ENCODE data around the gene CLECL1. TPM values are rescaled to one million over a fixed set of nuclear protein-coding genes. Genes with fewer than 3 reads are reported as not detected.
A peak's percentile ranks its signal among the peaks of the same experiment; 100 is the strongest.

Gene CLECL1
- total RNA-seq, 1 experiment from 2014 or later, result not detected

DNA sequence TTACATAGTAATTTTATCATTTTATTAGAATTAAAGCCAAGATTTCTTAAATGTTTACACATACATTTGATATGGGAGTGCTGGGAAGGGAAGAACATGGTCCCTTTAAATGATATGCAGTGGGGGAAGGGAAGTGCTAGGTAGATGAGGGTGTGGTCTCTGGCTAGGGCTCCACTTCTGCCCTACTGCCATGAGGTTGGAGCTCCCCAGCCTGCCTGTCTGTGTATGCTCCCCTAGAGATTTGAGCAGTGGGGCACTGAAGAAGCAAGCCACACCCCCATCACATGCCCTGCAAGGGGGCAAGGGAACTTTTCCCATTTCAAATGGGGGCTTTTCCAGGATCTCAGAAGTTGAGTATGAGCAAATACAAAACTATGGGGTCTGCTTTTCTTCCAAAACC is 25.5 kb downstream of the CLECL1 start:
- Histone ChIP-seq H2AFZ (ENCODE audit: low read depth, low read length, poor library complexity, severe bottlenecking) (no peak overlapping the region), H3K9me2 (ENCODE audit: insufficient read depth) (no peaks in the 10 kb centered on the region), H3K4me3 (replicated peaks in 1 of 2; ENCODE audit: low read depth in 1 of 2, low read length in 2 of 2) (no peak overlapping the region), H3K27ac (ENCODE audit: low read depth, low read length) (no peak overlapping the region), H3K4me1 (ENCODE audit: control insufficient read depth in 1 of 2, insufficient read depth in 2 of 2, low read length in 2 of 2) (no peaks in the 10 kb centered on the region), H3K4me2 (ENCODE audit: low read length) (no peak overlapping the region), H3K27me3 (ENCODE audit: insufficient read depth, low read length) (no peaks in the 10 kb centered on the region), H3K9me3 (ENCODE audit: control insufficient read depth in 1 of 2, insufficient read depth in 1 of 2, low read depth in 1 of 2, low read length in 2 of 2) (no peaks in the 10 kb centered on the region), H3K36me3 (ENCODE audit: control insufficient read depth in 1 of 2, insufficient read depth in 2 of 2, low read length in 2 of 2) (no peaks in the 10 kb centered on the region), H3K9ac (ENCODE audit: low read length) (no peak overlapping the region), H4K20me1 (ENCODE audit: insufficient read depth) (no peaks in the 10 kb centered on the region), H3K79me2 (ENCODE audit: insufficient read depth, low read length) (no peaks in the 10 kb centered on the region)
- TF ChIP-seq EZH2phosphoT487 (IDR thresholded peaks at IDR 0.05; ENCODE audit: borderline replicate concordance), result no peak
- TF ChIP-seq YY1 (IDR thresholded peaks at IDR 0.05; ENCODE audit: extremely low read depth, insufficient replicate concordance, low read depth, low read length), result no peak
- TF ChIP-seq ZNF274 (IDR thresholded peaks at IDR 0.05; ENCODE audit: low read depth, low read length), result no peak
- no peak for TF ChIP-seq SP1 (IDR thresholded peaks at IDR 0.05; ENCODE audit: low read depth)
- TF ChIP-seq JUND (IDR thresholded peaks at IDR 0.05), result no peak
- no peak for TF ChIP-seq CEBPB (IDR thresholded peaks at IDR 0.05; ENCODE audit: low read depth)
- TF ChIP-seq SRF (IDR thresholded peaks at IDR 0.05; ENCODE audit: low read depth), result no peak
- TF ChIP-seq, protein P1, sequence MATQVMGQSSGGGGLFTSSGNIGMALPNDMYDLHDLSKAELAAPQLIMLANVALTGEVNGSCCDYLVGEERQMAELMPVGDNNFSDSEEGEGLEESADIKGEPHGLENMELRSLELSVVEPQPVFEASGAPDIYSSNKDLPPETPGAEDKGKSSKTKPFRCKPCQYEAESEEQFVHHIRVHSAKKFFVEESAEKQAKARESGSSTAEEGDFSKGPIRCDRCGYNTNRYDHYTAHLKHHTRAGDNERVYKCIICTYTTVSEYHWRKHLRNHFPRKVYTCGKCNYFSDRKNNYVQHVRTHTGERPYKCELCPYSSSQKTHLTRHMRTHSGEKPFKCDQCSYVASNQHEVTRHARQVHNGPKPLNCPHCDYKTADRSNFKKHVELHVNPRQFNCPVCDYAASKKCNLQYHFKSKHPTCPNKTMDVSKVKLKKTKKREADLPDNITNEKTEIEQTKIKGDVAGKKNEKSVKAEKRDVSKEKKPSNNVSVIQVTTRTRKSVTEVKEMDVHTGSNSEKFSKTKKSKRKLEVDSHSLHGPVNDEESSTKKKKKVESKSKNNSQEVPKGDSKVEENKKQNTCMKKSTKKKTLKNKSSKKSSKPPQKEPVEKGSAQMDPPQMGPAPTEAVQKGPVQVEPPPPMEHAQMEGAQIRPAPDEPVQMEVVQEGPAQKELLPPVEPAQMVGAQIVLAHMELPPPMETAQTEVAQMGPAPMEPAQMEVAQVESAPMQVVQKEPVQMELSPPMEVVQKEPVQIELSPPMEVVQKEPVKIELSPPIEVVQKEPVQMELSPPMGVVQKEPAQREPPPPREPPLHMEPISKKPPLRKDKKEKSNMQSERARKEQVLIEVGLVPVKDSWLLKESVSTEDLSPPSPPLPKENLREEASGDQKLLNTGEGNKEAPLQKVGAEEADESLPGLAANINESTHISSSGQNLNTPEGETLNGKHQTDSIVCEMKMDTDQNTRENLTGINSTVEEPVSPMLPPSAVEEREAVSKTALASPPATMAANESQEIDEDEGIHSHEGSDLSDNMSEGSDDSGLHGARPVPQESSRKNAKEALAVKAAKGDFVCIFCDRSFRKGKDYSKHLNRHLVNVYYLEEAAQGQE (IDR thresholded peaks at IDR 0.05; ENCODE audit: low read depth), result no peak
- TF ChIP-seq, protein P2, sequence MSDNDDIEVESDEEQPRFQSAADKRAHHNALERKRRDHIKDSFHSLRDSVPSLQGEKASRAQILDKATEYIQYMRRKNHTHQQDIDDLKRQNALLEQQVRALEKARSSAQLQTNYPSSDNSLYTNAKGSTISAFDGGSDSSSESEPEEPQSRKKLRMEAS (IDR thresholded peaks at IDR 0.05), result no peak
- TF ChIP-seq, protein P3, sequence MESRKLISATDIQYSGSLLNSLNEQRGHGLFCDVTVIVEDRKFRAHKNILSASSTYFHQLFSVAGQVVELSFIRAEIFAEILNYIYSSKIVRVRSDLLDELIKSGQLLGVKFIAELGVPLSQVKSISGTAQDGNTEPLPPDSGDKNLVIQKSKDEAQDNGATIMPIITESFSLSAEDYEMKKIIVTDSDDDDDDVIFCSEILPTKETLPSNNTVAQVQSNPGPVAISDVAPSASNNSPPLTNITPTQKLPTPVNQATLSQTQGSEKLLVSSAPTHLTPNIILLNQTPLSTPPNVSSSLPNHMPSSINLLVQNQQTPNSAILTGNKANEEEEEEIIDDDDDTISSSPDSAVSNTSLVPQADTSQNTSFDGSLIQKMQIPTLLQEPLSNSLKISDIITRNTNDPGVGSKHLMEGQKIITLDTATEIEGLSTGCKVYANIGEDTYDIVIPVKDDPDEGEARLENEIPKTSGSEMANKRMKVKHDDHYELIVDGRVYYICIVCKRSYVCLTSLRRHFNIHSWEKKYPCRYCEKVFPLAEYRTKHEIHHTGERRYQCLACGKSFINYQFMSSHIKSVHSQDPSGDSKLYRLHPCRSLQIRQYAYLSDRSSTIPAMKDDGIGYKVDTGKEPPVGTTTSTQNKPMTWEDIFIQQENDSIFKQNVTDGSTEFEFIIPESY (IDR thresholded peaks at IDR 0.05; ENCODE audit: extremely low read depth, insufficient replicate concordance, low read length), result no peak
- no peak for TF ChIP-seq TCF7L2 (IDR thresholded peaks at IDR 0.05; ENCODE audit: borderline replicate concordance, extremely low read depth, insufficient read depth, insufficient read length)
- TF ChIP-seq, protein P4, sequence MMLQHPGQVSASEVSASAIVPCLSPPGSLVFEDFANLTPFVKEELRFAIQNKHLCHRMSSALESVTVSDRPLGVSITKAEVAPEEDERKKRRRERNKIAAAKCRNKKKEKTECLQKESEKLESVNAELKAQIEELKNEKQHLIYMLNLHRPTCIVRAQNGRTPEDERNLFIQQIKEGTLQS (IDR thresholded peaks at IDR 0.05), result no peak
- TF ChIP-seq ZFX (IDR thresholded peaks at IDR 0.05), result no peak
- no peak for TF ChIP-seq ELF1 (IDR thresholded peaks at IDR 0.05; ENCODE audit: borderline replicate concordance, low read depth)
- TF ChIP-seq POLR2AphosphoS5 (IDR thresholded peaks at IDR 0.05; ENCODE audit: low read depth, low read length), result no peak
- TF ChIP-seq, protein P5, sequence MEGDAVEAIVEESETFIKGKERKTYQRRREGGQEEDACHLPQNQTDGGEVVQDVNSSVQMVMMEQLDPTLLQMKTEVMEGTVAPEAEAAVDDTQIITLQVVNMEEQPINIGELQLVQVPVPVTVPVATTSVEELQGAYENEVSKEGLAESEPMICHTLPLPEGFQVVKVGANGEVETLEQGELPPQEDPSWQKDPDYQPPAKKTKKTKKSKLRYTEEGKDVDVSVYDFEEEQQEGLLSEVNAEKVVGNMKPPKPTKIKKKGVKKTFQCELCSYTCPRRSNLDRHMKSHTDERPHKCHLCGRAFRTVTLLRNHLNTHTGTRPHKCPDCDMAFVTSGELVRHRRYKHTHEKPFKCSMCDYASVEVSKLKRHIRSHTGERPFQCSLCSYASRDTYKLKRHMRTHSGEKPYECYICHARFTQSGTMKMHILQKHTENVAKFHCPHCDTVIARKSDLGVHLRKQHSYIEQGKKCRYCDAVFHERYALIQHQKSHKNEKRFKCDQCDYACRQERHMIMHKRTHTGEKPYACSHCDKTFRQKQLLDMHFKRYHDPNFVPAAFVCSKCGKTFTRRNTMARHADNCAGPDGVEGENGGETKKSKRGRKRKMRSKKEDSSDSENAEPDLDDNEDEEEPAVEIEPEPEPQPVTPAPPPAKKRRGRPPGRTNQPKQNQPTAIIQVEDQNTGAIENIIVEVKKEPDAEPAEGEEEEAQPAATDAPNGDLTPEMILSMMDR (IDR thresholded peaks at IDR 0.05 in 2 of 3, conservative IDR thresholded peaks at IDR 0.05 in 1 of 3; ENCODE audit: borderline replicate concordance in 1 of 3, insufficient read depth in 1 of 3, low read depth in 2 of 3, low read length in 2 of 3), result no peak
- ChIA-PET CTCF (interaction anchor here (1.3 to 1.9 kb wide), 4 partner anchors 15 to 26 kb away, joined by 3 to 8 read pairs (median 4); no protein-coding TSS in a partner anchor), RAD21 (ENCODE audit: low non-redundant PET in 1 of 2, low total read pairs in 2 of 2, uncharacterized antibody in 2 of 2, unreplicated experiment in 2 of 2) (no interaction called here), POLR2A (interaction anchor here (0.6 kb wide), 1 partner anchor 642 kb away, joined by 4 read pairs; no protein-coding TSS in a partner anchor)
- no TSS peak for BruUV-seq (replicated peaks)
- intact Hi-C loops (cut with micrococcal nuclease), result no loop called here
- DNase-seq (ENCODE audit: low read depth, low spot score) (no peak), ATAC-seq (peak; percentile 30; the same call in 1 of the 2 replicates)

Data from HCT116 (cell line).